ENCODE measurements around the gene RAET1E. TPM values are rescaled to one million over a fixed set of nuclear protein-coding genes. Genes with fewer than 3 reads are reported as not detected.
A peak's percentile ranks its signal among the peaks of the same experiment; 100 is the strongest.

The RAET1E gene
- total and polyA plus RNA-seq, 2 experiments from 2014 or later: not detected

GRCh38 chr6:149884617-149885016 is 13.3 kb downstream of the RAET1E start:
- no peak for TF ChIP-seq NANOG (IDR thresholded peaks at IDR 0.05; ENCODE audit: borderline replicate concordance)
- TF ChIP-seq ZNF331 (CRISPR knock-in tag; IDR thresholded peaks at IDR 0.05; ENCODE audit: low read depth): no peak
- TF ChIP-seq ZNF462 (CRISPR knock-in tag; IDR thresholded peaks at IDR 0.05): no peak
- TF ChIP-seq ZNF114 (CRISPR knock-in tag; IDR thresholded peaks at IDR 0.05): no peak
- no peak for TF ChIP-seq JUNB (IDR thresholded peaks at IDR 0.05; ENCODE audit: unreplicated experiment)
- no peak for TF ChIP-seq CREB1 (CRISPR knock-in tag; IDR thresholded peaks at IDR 0.05; ENCODE audit: low read depth)
- no peak for TF ChIP-seq ETS1 (IDR thresholded peaks at IDR 0.05)
- TF ChIP-seq REST (IDR thresholded peaks at IDR 0.05; ENCODE audit: unreplicated experiment): no peak
- TF ChIP-seq POLR2AphosphoS5 (IDR thresholded peaks at IDR 0.05; ENCODE audit: low read depth): no peak
- no peak for TF ChIP-seq EZH2 (IDR thresholded peaks at IDR 0.05; ENCODE audit: low read depth, unreplicated experiment)
- no peak for TF ChIP-seq EZH2phosphoT487 (IDR thresholded peaks at IDR 0.05; ENCODE audit: unreplicated experiment)
- TF ChIP-seq CTCF (conservative IDR thresholded peaks at IDR 0.05; ENCODE audit: low read depth in 2 of 2): no peak
- no peak for TF ChIP-seq STAT1 (IDR thresholded peaks at IDR 0.05; ENCODE audit: unreplicated experiment)
- no peak overlapping the region for H3K27ac Mint-ChIP-seq
- Histone ChIP-seq H4K20me1 (replicated peaks; ENCODE audit: insufficient read depth) (no peaks in the 10 kb centered on the region), H3K27me3 (ENCODE audit: insufficient read depth) (no peaks in the 10 kb centered on the region), H3K79me2 (replicated peaks; ENCODE audit: insufficient read depth) (no peaks in the 10 kb centered on the region), H3K36me3 (ENCODE audit: insufficient read depth) (no peaks in the 10 kb centered on the region), H3K9me2 (ENCODE audit: insufficient read depth) (peaks cover 6% of the 10 kb centered on the region; the same call in 1 of the 2 replicates), H3K4me3 (no peak overlapping the region), H2AFZ (peak overlapping the region; percentile 91; the same call in 1 of the 2 replicates), H3K4me1 (ENCODE audit: insufficient read depth) (no peaks in the 10 kb centered on the region), H3K4me2 (peak overlapping the region; percentile 68; the same call in 1 of the 2 replicates), H3F3A (replicated peaks; ENCODE audit: low read depth) (no peaks in the 10 kb centered on the region; the same call in 1 of the 2 replicates), H3K27ac (ENCODE audit: low read depth) (no peak overlapping the region)
- no peaks in the 10 kb centered on the region for H3K36me3 Mint-ChIP-seq (ENCODE audit: low read depth)
- H3K4me1 Mint-ChIP-seq: peaks cover 3% of the 10 kb centered on the region; the same call in 1 of the 3 replicates
- no peak for ATAC-seq
- H3K27me3 Mint-ChIP-seq (ENCODE audit: insufficient read depth, low read depth, poor library complexity): peaks cover 8% of the 10 kb centered on the region
- no peak for DNase-seq (ENCODE audit: low spot score)
- no peaks in the 10 kb centered on the region for H3K9me3 Mint-ChIP-seq
- H3K4me3 Mint-ChIP-seq: no peak overlapping the region
